Mesendoderm (in vitro differentiated cells): ENCODE results near the gene C10orf143.
"Not testable (repeated sequence)": the region's sequence is repeated elsewhere in the genome, so short reads cannot be mapped to it uniquely, and the experiment has no call there.

Source experiments
- DNase-seq: peaks from one replicate; pipeline ENCODE4 v3.0.0; 2013
- H2AK5ac ChIP-seq: 2 replicates; pipeline ENCODE4 v1.6.1; 2013; ENCODE audit warnings: low read length, inconsistent platforms
- H2BK120ac ChIP-seq: 2 replicates; pipeline ENCODE4 v1.6.1; 2013; ENCODE audit warnings: low read depth, mild to moderate bottlenecking, low read length, moderate library complexity, mixed read lengths
- H2BK15ac ChIP-seq: replicated peaks from 2 replicates; pipeline ENCODE4 v1.6.1; 2013; ENCODE audit warnings: low read depth, mild to moderate bottlenecking, moderate library complexity
- H2BK5ac ChIP-seq: 2 replicates; pipeline ENCODE4 v1.6.1; 2013; ENCODE audit warnings: low read length, inconsistent platforms
- H3K18ac ChIP-seq: 2 replicates; pipeline ENCODE4 v1.6.1; 2013; ENCODE audit warnings: mild to moderate bottlenecking, low read length, mixed read lengths
- H3K23ac ChIP-seq: one replicate; pipeline ENCODE4 v1.6.1; 2013; ENCODE audit warnings: low read length
- H3K27ac ChIP-seq: 2 replicates; pipeline ENCODE4 v1.5.1; 2013; ENCODE audit warnings: low read depth, mild to moderate bottlenecking, inconsistent platforms, low read length, moderate library complexity
- H3K27me3 ChIP-seq: 2 replicates; pipeline ENCODE4 v1.6.1; 2013; ENCODE audit warnings: low read length, control low read depth, mild to moderate bottlenecking, inconsistent platforms; ENCODE audit not compliant: insufficient read depth, poor library complexity
- H3K36me3 ChIP-seq: 2 replicates; pipeline ENCODE4 v1.6.1; 2013; ENCODE audit warnings: low read length, inconsistent platforms; ENCODE audit not compliant: control insufficient read depth, insufficient read depth
- H3K4ac ChIP-seq: one replicate; pipeline ENCODE4 v1.6.1; 2013; ENCODE audit warnings: low read depth, mild to moderate bottlenecking, low read length, moderate library complexity
- H3K4me1 ChIP-seq: 2 replicates; pipeline ENCODE4 v1.6.1; 2013; ENCODE audit warnings: low read depth, low read length, inconsistent platforms; ENCODE audit not compliant: control insufficient read depth
- H3K4me2 ChIP-seq: 2 replicates; pipeline ENCODE4 v1.6.1; 2013; ENCODE audit warnings: low read length
- H3K4me3 ChIP-seq: 2 replicates; pipeline ENCODE4 v1.5.1; 2013; ENCODE audit warnings: mild to moderate bottlenecking, low read length
- H3K56ac ChIP-seq: one replicate; pipeline ENCODE4 v1.6.1; 2013; ENCODE audit warnings: low read length
- H3K79me1 ChIP-seq: 2 replicates; pipeline ENCODE4 v1.6.1; 2013; ENCODE audit warnings: low read length, inconsistent platforms
- H3K79me2 ChIP-seq: 2 replicates; pipeline ENCODE4 v1.6.1; 2013; ENCODE audit warnings: mild to moderate bottlenecking, low read length; ENCODE audit not compliant: control insufficient read depth, insufficient read depth
- H3K9ac ChIP-seq: 2 replicates; pipeline ENCODE4 v1.6.1; 2013; ENCODE audit warnings: low read length, inconsistent platforms
- H4K5ac ChIP-seq: one replicate; pipeline ENCODE4 v1.6.1; 2013; ENCODE audit warnings: low read length
- H4K8ac ChIP-seq: one replicate; pipeline ENCODE4 v1.6.1; 2013; ENCODE audit warnings: low read depth, mild to moderate bottlenecking, control low read depth, low read length, moderate library complexity
- WGBS: extraction: QIAGEN DNeasy Blood & Tissue Kit; methylation state at CpG from one replicate; pipeline ENCODE4 v1.1.7; 2013; ENCODE audit warnings: low lambda C conversion rate, missing lambda C conversion rate; ENCODE audit not compliant: insufficient coverage; ENCODE audit errors: extremely low coverage; 5-methylcytosine and 5-hydroxymethylcytosine counted together

Gene C10orf143

GRCh38 chr10:130111113-130111851 lies 652 bp upstream of the C10orf143 start:
- H3K36me3 ChIP-seq = no peaks in the 10 kb centered on the region
- no peak overlapping the region for H4K8ac ChIP-seq
- no peak overlapping the region for H2BK5ac ChIP-seq
- H3K79me1 ChIP-seq = peaks cover 10% of the 10 kb centered on the region
- H2AK5ac ChIP-seq = no peak overlapping the region
- peak overlapping the region; percentile 100 for H3K9ac ChIP-seq
- no peak overlapping the region for H2BK120ac ChIP-seq
- peak; percentile 99 for DNase-seq
- peak overlapping the region; percentile 75 for H3K18ac ChIP-seq
- H3K27me3 ChIP-seq = no peaks in the 10 kb centered on the region
- peak overlapping the region; percentile 52 for H3K27ac ChIP-seq
- peak overlapping the region; percentile 97 for H3K56ac ChIP-seq
- no peak overlapping the region for H4K5ac ChIP-seq
- no peak overlapping the region for H3K23ac ChIP-seq
- no CpG with 5 or more reads among the region's 49 CpGs for WGBS
- no peak overlapping the region for H2BK15ac ChIP-seq
- H3K4ac ChIP-seq = peak overlapping the region; percentile 60
- peaks cover 2% of the 10 kb centered on the region for H3K79me2 ChIP-seq
- H3K4me3 ChIP-seq = peak overlapping the region; percentile 81
- peaks cover 5% of the 10 kb centered on the region for H3K4me1 ChIP-seq
- peak overlapping the region; percentile 66 for H3K4me2 ChIP-seq

- WGBS = no CpG with 5 or more reads among the region's 9 CpGs
- Histone ChIP-seq H3K27me3 (no peaks in the 10 kb centered on the region), H2BK120ac (no peak overlapping the region), H3K4me1 (peaks cover 5% of the 10 kb centered on the region), H3K27ac (peak overlapping the region; percentile 1), H3K9ac (peak overlapping the region; percentile 100), H4K5ac (no peak overlapping the region), H2AK5ac (peak overlapping the region; percentile 98), H4K8ac (no peak overlapping the region), H3K56ac (peak overlapping the region; percentile 99), H3K79me2 (peaks cover 2% of the 10 kb centered on the region), H2BK15ac (no peak overlapping the region), H3K18ac (peak overlapping the region; percentile 41), H3K79me1 (peaks cover 10% of the 10 kb centered on the region), H3K4me2 (peak overlapping the region; percentile 100), H3K4me3 (peak overlapping the region; percentile 85), H3K23ac (peak overlapping the region; percentile 94), H3K36me3 (no peaks in the 10 kb centered on the region), H2BK5ac (peak overlapping the region; percentile 81), H3K4ac (no peak overlapping the region)
- DNase-seq = peak; percentile 94
Observed at GRCh38 chr10:130109796-130110245, 809 bp downstream of the C10orf143 start.

- Histone ChIP-seq H2BK15ac (no peak overlapping the region), H3K4me2 (peak overlapping the region; percentile 20), H3K27ac (no peak overlapping the region), H3K4me3 (no peak overlapping the region), H3K4ac (no peak overlapping the region), H3K9ac (peak overlapping the region; percentile 100), H4K8ac (no peak overlapping the region), H3K4me1 (peaks cover 5% of the 10 kb centered on the region), H2BK120ac (no peak overlapping the region), H3K36me3 (no peaks in the 10 kb centered on the region), H3K79me2 (peaks cover 2% of the 10 kb centered on the region), H4K5ac (no peak overlapping the region), H3K27me3 (no peaks in the 10 kb centered on the region), H3K56ac (peak overlapping the region; percentile 75), H2BK5ac (no peak overlapping the region), H2AK5ac (no peak overlapping the region), H3K18ac (no peak overlapping the region), H3K79me1 (peaks cover 10% of the 10 kb centered on the region), H3K23ac (peak overlapping the region; percentile 1)
- whole genome bisulfite sequencing = no CpG with 5 or more reads among the region's 6 CpGs
- no peak for DNase-seq
Observed at GRCh38 chr10:130108934-130109604, 1.6 kb downstream of the C10orf143 start.

- not testable (repeated sequence) for H3K4ac ChIP-seq, H3K4me3 ChIP-seq, H3K27ac ChIP-seq, H3K79me2 ChIP-seq, H3K36me3 ChIP-seq, DNase-seq, H3K23ac ChIP-seq, H3K4me2 ChIP-seq, H3K18ac ChIP-seq, H4K8ac ChIP-seq, H3K4me1 ChIP-seq, H2BK5ac ChIP-seq, H3K56ac ChIP-seq, H2BK120ac ChIP-seq, H4K5ac ChIP-seq, H3K27me3 ChIP-seq, H3K9ac ChIP-seq, H2BK15ac ChIP-seq, H2AK5ac ChIP-seq
- no CpG with 5 or more reads among the region's 8 CpGs for WGBS
- H3K79me1 ChIP-seq = peaks cover 10% of the 10 kb centered on the region
Observed at GRCh38 chr10:130108146-130108545, 2.5 kb downstream of the C10orf143 start.

GRCh38 chr10:130105724-130106123 lies 4.9 kb downstream of the C10orf143 start:
- Histone ChIP-seq H3K36me3 (no peaks in the 10 kb centered on the region), H3K4me2 (peak overlapping the region; percentile 56), H4K8ac (no peak overlapping the region), H2AK5ac (no peak overlapping the region), H3K4ac (no peak overlapping the region), H3K79me1 (peaks cover 10% of the 10 kb centered on the region), H3K27me3 (no peaks in the 10 kb centered on the region), H2BK120ac (no peak overlapping the region), H3K56ac (peak overlapping the region; percentile 80), H3K4me1 (peaks cover 5% of the 10 kb centered on the region), H3K9ac (peak overlapping the region; percentile 62), H3K79me2 (peaks cover 2% of the 10 kb centered on the region), H3K4me3 (no peak overlapping the region), H4K5ac (no peak overlapping the region), H2BK15ac (no peak overlapping the region), H3K27ac (no peak overlapping the region), H2BK5ac (no peak overlapping the region), H3K18ac (no peak overlapping the region), H3K23ac (peak overlapping the region; percentile 81)
- DNase-seq = peak; percentile 88
- no CpG with 5 or more reads among the region's 24 CpGs for WGBS
